ENCODE data around the gene AJM1.

AJM1 gene

GRCh38 chr9:136845465-136846260, 3.4 kb downstream of the AJM1 start:
- no peak for DNase-seq

GRCh38 chr9:136846376-136847087, 4.3 kb downstream of the AJM1 start:
- DNase-seq: no peak

- DNase-seq: no peak
Observed at GRCh38 chr9:136847088-136847825, 5.0 kb downstream of the AJM1 start.

GRCh38 chr9:136847826-136848392, 5.6 kb downstream of the AJM1 start:
- DNase-seq: peak; percentile 28

- DNase-seq: peak; percentile 52
Observed at GRCh38 chr9:136848393-136849037, 6.2 kb downstream of the AJM1 start.

- DNase-seq: peak; percentile 97
Observed at GRCh38 chr9:136849038-136849959, 7.0 kb downstream of the AJM1 start, which contains the start of gene PHPT1. TSS of gene PHPT1 (plus strand) at chr9:136849409. CDS start at chr9:136849431, 22 bp downstream.

GRCh38 chr9:136849960-136850865, 7.9 kb downstream of the AJM1 start:
- DNase-seq: no peak

DNA sequence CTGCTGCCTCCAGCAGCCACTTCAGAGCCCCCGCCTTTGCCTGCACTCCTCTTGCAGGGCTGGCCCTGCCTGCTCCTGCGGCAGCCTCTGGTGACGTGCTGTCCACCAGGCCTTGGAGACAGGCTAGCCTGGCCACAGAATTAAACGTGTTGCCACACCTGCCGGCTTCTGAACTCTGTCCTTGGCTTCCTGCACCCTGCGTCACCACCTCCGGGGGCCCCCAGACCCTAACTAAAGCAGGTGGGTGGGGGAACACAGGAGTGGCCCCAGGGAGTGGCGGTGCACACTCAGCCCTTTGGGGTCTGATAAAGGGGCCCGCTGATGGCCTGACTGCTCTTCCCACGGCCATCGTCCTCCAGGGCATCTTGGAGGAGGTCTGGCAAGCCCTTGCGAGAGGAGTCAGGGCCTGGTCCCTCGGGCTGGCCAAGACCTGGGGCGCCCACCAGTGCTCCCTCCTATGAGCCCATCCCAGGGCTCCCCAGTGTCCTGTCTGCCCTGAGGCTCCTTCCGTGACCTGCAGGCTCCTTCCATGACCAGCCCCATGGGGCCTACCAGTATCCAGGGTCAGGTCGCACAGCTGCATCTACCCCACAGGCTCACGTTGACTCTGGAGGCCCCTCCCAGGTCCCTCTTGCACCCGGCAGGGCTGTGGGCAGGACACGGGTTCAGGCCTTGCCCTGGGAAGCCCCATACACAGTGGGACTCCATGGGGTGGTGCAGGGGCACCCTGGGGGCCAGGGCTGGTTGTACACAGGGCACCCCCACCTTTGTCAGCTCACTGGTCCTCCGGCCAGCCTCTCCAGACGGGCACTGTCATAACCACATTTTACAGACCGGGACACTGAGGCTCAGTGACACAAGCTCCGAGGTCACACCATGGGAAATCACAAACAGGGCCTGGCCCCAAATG, 8.8 kb downstream of the AJM1 start:
- no peak for DNase-seq

GRCh38 chr9:136851941-136852663, 9.8 kb downstream of the AJM1 start, which contains the start of gene MAMDC4:
TSS of gene MAMDC4 (plus strand) at chr9:136852346. CDS start at chr9:136852417, 71 bp downstream.
- DNase-seq: no peak

- DNase-seq: no peak
Observed at GRCh38 chr9:136852664-136853595, 10.7 kb downstream of the AJM1 start.

DNA sequence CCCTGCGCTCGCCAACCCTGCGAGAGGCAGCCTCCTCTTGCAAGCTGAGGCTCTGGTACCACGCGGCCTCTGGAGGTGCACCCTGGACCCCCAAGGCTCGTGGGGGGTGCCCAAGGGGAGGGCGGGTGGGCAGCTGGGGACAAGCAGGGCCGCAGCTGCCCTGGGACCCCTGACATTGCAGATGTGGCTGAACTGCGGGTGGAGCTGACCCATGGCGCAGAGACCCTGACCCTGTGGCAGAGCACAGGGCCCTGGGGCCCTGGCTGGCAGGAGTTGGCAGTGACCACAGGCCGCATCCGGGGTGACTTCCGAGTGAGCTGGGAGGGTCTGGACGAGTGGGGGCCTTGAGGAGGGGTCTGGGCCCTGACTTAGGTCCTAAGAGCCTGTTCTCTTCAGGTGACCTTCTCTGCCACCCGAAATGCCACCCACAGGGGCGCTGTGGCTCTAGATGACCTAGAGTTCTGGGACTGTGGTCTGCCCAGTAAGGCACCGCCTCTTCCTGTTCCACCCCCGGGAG, 11.4 kb downstream of the AJM1 start:
- no peak for DNase-seq

GRCh38 chr9:136854113-136854841, 12.0 kb downstream of the AJM1 start:
- no peak for DNase-seq

GRCh38 chr9:136854842-136855460, 12.7 kb downstream of the AJM1 start:
- DNase-seq: no peak

DNA sequence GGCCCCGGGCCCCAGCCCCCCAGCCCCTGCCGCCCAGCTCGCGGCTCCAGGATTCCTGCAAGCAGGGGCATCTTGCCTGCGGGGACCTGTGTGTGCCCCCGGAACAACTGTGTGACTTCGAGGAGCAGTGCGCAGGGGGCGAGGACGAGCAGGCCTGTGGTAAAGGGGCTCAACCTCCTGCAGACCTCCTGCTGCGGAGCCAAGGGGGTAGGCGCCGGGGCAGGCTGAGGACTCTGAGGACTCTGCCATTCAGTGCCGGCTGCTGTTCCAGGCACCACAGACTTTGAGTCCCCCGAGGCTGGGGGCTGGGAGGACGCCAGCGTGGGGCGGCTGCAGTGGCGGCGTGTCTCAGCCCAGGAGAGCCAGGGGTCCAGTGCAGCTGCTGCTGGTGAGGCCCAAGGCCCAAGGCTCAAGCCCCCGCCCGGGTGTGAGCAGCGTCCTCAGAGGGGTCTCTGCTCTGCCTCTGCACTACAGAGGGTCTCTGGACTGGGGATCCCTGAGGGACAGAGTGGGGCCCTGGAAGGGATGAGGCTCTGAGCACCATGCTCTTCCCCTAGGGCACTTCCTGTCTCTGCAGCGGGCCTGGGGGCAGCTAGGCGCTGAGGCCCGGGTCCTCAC, 13.3 kb downstream of the AJM1 start:
- no peak for DNase-seq

DNA sequence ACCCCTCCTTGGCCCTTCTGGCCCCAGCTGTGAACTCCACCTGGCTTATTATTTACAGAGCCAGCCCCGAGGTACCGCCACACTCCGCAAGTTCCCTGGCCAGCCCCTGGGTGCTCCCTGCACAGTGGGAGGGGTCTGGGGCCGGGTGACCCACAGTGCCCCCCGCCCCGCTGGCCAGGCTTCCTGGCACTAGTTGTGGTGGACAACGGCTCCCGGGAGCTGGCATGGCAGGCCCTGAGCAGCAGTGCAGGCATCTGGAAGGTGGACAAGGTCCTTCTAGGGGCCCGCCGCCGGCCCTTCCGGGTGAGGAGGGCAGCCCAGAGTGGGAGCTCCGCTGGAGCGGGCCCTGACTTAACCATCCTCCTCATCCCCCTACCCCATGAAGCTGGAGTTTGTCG, 13.8 kb downstream of the AJM1 start:
- no peak for DNase-seq
